Astrocyte (in vitro differentiated cells and primary cell): ENCODE measurements around the gene KCNQ5. TPM values are rescaled to one million over a fixed set of nuclear protein-coding genes. Genes with fewer than 3 reads are reported as not detected.

Source experiments
- DNase-seq: peaks from one replicate; pipeline ENCODE4 v3.0.0-alpha.2; 2010; ENCODE audit warnings: low read depth
- FAIRE-seq: peaks from 2 replicates; lab custom pipeline; 2011; peaks lifted over from hg19 to GRCh38; lab: Jason Lieb, UNC
- H2AFZ ChIP-seq: 2 replicates; pipeline ENCODE4 v1.6.0; 2012; ENCODE audit warnings: low read depth, low read length, inconsistent platforms
- H3K27ac ChIP-seq: 2 replicates; pipeline ENCODE4 v1.5.1; 2011; ENCODE audit warnings: low read depth, low read length, inconsistent platforms
- H3K27me3 ChIP-seq: 2 replicates; pipeline ENCODE4 v1.6.0; 2011; ENCODE audit warnings: low read length, inconsistent platforms; ENCODE audit not compliant: insufficient read depth
- H3K36me3 ChIP-seq: 2 replicates; pipeline ENCODE4 v1.5.1; 2011; ENCODE audit warnings: low read length, inconsistent platforms; ENCODE audit not compliant: insufficient read depth
- H3K4me1 ChIP-seq: 2 replicates; pipeline ENCODE4 v1.5.1; 2011; ENCODE audit warnings: low read length, inconsistent platforms; ENCODE audit not compliant: insufficient read depth
- H3K4me2 ChIP-seq: 2 replicates; pipeline ENCODE4 v1.6.0; 2012; ENCODE audit warnings: low read length, inconsistent platforms
- H3K4me3 ChIP-seq: 2 replicates; pipeline ENCODE4 v1.5.1; 2011; ENCODE audit warnings: low read depth, mild to moderate bottlenecking, low read length, inconsistent platforms; ENCODE audit not compliant: insufficient read depth
- H3K79me2 ChIP-seq: 2 replicates; pipeline ENCODE4 v1.6.0; 2012; ENCODE audit warnings: mild to moderate bottlenecking, low read length, inconsistent platforms; ENCODE audit not compliant: insufficient read depth
- H3K9ac ChIP-seq: 2 replicates; pipeline ENCODE4 v1.6.0; 2012; ENCODE audit warnings: mild to moderate bottlenecking, low read length, inconsistent platforms
- H3K9me3 ChIP-seq: 2 replicates; pipeline ENCODE4 v1.5.1; 2012; ENCODE audit warnings: low read depth, mild to moderate bottlenecking, low read length, inconsistent platforms; ENCODE audit not compliant: insufficient read depth
- H4K20me1 ChIP-seq: 2 replicates; pipeline ENCODE4 v1.6.0; 2012; ENCODE audit warnings: low read length, inconsistent platforms; ENCODE audit not compliant: insufficient read depth
- H3K27ac Mint-ChIP-seq: one replicate; pipeline ENCODE4 v1.8.0; 2021; ENCODE audit warnings: mild to moderate bottlenecking, mixed read lengths; ENCODE audit not compliant: unreplicated experiment
- H3K27me3 Mint-ChIP-seq: one replicate; pipeline ENCODE4 v1.8.0; 2021; ENCODE audit warnings: low read depth, mixed read lengths; ENCODE audit not compliant: unreplicated experiment
- H3K36me3 Mint-ChIP-seq: one replicate; pipeline ENCODE4 v1.8.0; 2021; ENCODE audit warnings: low read depth, mixed read lengths; ENCODE audit not compliant: unreplicated experiment
- H3K4me1 Mint-ChIP-seq: one replicate; pipeline ENCODE4 v1.8.0; 2021; ENCODE audit warnings: low read depth, mixed read lengths; ENCODE audit not compliant: unreplicated experiment
- H3K4me3 Mint-ChIP-seq: one replicate; pipeline ENCODE4 v1.8.0; 2021; ENCODE audit warnings: mild to moderate bottlenecking, moderate library complexity, mixed read lengths; ENCODE audit not compliant: unreplicated experiment
- H3K9me3 Mint-ChIP-seq: one replicate; pipeline ENCODE4 v1.8.0; 2021; ENCODE audit warnings: mild to moderate bottlenecking, mixed read lengths; ENCODE audit not compliant: unreplicated experiment
- EZH2 ChIP-seq: IDR thresholded peaks from 2 replicates; pipeline ENCODE4 v1.6.1; 2012; ENCODE audit warnings: mild to moderate bottlenecking, low read length, inconsistent platforms; ENCODE audit not compliant: insufficient read depth
- total RNA-seq: library from RNA; stranded (reverse); gene quantifications from 2 replicates; pipeline ENCODE4 v1.2.1, GENCODE V29; 2021
- TF ChIP-seq, protein P1 (sequence below): IDR thresholded peaks from 2 replicates; pipeline ENCODE4 v1.5.1; 2011; ENCODE audit warnings: low read depth, mild to moderate bottlenecking, inconsistent platforms, low read length, moderate library complexity; ENCODE audit not compliant: insufficient read depth

The KCNQ5 gene
- total RNA-seq, 1 donor from 2014 or later: 2.0 TPM

DNA sequence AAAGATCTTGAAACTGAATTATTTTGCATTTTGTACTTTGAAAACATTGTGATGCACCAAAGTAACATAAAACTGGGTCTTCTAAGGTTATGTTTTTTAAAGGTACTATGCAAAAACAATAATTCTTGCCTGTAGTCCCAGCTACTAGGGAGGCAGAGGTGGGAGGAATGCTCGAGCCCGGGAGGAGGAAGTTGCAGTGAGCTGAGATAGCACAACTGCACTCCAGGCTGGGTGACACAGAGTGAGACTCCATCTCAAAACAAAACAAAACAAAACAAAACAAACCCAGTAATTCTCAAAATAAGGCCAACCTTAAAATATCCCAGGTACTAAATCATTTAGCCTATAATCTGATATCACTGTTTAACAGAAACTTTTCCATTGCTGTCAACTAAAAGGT lies 333.8 kb downstream of the KCNQ5 start:
- no peaks in the 10 kb centered on the region for H3K27me3 Mint-ChIP-seq
- no peaks in the 10 kb centered on the region for H3K36me3 ChIP-seq
- H3K4me1 Mint-ChIP-seq: peaks cover 25% of the 10 kb centered on the region
- H2AFZ ChIP-seq: no peak overlapping the region
- H3K79me2 ChIP-seq: no peaks in the 10 kb centered on the region
- H3K27ac Mint-ChIP-seq: no peak overlapping the region
- no peak overlapping the region for H3K27ac ChIP-seq
- H3K4me1 ChIP-seq: peaks cover 17% of the 10 kb centered on the region
- H3K36me3 Mint-ChIP-seq: no peaks in the 10 kb centered on the region
- no peak for FAIRE-seq
- DNase-seq: no peak
- H3K27me3 ChIP-seq: no peaks in the 10 kb centered on the region
- H3K4me3 ChIP-seq: no peak overlapping the region
- no peak for TF ChIP-seq EZH2
- TF ChIP-seq, protein P1, sequence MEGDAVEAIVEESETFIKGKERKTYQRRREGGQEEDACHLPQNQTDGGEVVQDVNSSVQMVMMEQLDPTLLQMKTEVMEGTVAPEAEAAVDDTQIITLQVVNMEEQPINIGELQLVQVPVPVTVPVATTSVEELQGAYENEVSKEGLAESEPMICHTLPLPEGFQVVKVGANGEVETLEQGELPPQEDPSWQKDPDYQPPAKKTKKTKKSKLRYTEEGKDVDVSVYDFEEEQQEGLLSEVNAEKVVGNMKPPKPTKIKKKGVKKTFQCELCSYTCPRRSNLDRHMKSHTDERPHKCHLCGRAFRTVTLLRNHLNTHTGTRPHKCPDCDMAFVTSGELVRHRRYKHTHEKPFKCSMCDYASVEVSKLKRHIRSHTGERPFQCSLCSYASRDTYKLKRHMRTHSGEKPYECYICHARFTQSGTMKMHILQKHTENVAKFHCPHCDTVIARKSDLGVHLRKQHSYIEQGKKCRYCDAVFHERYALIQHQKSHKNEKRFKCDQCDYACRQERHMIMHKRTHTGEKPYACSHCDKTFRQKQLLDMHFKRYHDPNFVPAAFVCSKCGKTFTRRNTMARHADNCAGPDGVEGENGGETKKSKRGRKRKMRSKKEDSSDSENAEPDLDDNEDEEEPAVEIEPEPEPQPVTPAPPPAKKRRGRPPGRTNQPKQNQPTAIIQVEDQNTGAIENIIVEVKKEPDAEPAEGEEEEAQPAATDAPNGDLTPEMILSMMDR: no peak
- no peaks in the 10 kb centered on the region for H4K20me1 ChIP-seq
- H3K4me3 Mint-ChIP-seq: no peak overlapping the region
- H3K9me3 ChIP-seq: no peaks in the 10 kb centered on the region
- H3K9me3 Mint-ChIP-seq: no peaks in the 10 kb centered on the region
- no peak overlapping the region for H3K4me2 ChIP-seq
- H3K9ac ChIP-seq: no peak overlapping the region

- H3K9ac ChIP-seq: no peak overlapping the region
- Mint-ChIP-seq H3K4me1 (peaks cover 24% of the 10 kb centered on the region), H3K27ac (no peak overlapping the region), H3K4me3 (no peak overlapping the region), H3K36me3 (no peaks in the 10 kb centered on the region), H3K27me3 (no peaks in the 10 kb centered on the region), H3K9me3 (no peaks in the 10 kb centered on the region)
- no peak overlapping the region for H3K4me2 ChIP-seq
- DNase-seq (no peak), FAIRE-seq (no peak)
- no peak overlapping the region for H3K27ac ChIP-seq
- peaks cover 17% of the 10 kb centered on the region for H3K4me1 ChIP-seq
- H2AFZ ChIP-seq: no peak overlapping the region
- no peak overlapping the region for H3K4me3 ChIP-seq
- no peaks in the 10 kb centered on the region for H3K27me3 ChIP-seq
- no peaks in the 10 kb centered on the region for H3K79me2 ChIP-seq
- H4K20me1 ChIP-seq: no peaks in the 10 kb centered on the region
- TF ChIP-seq, protein P1: no peak
- TF ChIP-seq EZH2: no peak
- no peaks in the 10 kb centered on the region for H3K9me3 ChIP-seq
- H3K36me3 ChIP-seq: no peaks in the 10 kb centered on the region
Observed at GRCh38 chr6:72956272-72956671, 334.4 kb downstream of the KCNQ5 start.

GRCh38 chr6:72959821-72960220 lies 338.0 kb downstream of the KCNQ5 start:
- H3K36me3 ChIP-seq: no peaks in the 10 kb centered on the region

More at GRCh38 chr6:72959821-72960220, 338.0 kb downstream of the KCNQ5 start:
- Mint-ChIP-seq H3K4me1 (peaks cover 6% of the 10 kb centered on the region), H3K27ac (no peak overlapping the region), H3K4me3 (no peak overlapping the region), H3K36me3 (no peaks in the 10 kb centered on the region), H3K9me3 (no peaks in the 10 kb centered on the region), H3K27me3 (no peaks in the 10 kb centered on the region)
- DNase-seq (peak; percentile 59), FAIRE-seq (no peak)
- Histone ChIP-seq H3K4me2 (peak overlapping the region; percentile 10), H2AFZ (peak overlapping the region; percentile 22), H3K4me1 (no peaks in the 10 kb centered on the region), H3K27ac (no peak overlapping the region), H3K27me3 (no peaks in the 10 kb centered on the region), H3K79me2 (no peaks in the 10 kb centered on the region), H3K9ac (no peak overlapping the region), H4K20me1 (no peaks in the 10 kb centered on the region), H3K9me3 (no peaks in the 10 kb centered on the region), H3K4me3 (no peak overlapping the region)
- no peak for TF ChIP-seq EZH2
- TF ChIP-seq, protein P1: no peak
